ENCODE data around the gene TWF2.

TWF2 gene

DNA sequence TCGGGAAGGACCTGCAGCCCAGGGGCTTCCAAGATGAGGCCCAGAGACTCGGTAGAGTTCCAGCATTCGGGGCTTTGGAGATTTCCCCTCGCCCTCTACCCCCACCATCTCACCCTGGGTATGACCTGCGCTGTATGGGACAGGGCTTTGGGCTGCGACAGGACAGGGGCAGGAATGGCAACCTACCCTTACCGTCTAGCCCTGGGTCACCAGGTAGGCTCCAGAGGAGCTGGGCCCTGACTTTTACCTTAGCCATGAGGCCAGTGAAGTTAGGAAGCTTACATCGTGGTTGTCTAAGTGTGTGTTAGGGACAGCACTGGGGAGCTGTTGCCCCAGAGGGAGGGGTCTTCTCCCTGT lies 7.3 kb upstream of the TWF2 start:
- TF ChIP-seq, protein P1, sequence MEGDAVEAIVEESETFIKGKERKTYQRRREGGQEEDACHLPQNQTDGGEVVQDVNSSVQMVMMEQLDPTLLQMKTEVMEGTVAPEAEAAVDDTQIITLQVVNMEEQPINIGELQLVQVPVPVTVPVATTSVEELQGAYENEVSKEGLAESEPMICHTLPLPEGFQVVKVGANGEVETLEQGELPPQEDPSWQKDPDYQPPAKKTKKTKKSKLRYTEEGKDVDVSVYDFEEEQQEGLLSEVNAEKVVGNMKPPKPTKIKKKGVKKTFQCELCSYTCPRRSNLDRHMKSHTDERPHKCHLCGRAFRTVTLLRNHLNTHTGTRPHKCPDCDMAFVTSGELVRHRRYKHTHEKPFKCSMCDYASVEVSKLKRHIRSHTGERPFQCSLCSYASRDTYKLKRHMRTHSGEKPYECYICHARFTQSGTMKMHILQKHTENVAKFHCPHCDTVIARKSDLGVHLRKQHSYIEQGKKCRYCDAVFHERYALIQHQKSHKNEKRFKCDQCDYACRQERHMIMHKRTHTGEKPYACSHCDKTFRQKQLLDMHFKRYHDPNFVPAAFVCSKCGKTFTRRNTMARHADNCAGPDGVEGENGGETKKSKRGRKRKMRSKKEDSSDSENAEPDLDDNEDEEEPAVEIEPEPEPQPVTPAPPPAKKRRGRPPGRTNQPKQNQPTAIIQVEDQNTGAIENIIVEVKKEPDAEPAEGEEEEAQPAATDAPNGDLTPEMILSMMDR (IDR thresholded peaks at IDR 0.05): no peak

DNA sequence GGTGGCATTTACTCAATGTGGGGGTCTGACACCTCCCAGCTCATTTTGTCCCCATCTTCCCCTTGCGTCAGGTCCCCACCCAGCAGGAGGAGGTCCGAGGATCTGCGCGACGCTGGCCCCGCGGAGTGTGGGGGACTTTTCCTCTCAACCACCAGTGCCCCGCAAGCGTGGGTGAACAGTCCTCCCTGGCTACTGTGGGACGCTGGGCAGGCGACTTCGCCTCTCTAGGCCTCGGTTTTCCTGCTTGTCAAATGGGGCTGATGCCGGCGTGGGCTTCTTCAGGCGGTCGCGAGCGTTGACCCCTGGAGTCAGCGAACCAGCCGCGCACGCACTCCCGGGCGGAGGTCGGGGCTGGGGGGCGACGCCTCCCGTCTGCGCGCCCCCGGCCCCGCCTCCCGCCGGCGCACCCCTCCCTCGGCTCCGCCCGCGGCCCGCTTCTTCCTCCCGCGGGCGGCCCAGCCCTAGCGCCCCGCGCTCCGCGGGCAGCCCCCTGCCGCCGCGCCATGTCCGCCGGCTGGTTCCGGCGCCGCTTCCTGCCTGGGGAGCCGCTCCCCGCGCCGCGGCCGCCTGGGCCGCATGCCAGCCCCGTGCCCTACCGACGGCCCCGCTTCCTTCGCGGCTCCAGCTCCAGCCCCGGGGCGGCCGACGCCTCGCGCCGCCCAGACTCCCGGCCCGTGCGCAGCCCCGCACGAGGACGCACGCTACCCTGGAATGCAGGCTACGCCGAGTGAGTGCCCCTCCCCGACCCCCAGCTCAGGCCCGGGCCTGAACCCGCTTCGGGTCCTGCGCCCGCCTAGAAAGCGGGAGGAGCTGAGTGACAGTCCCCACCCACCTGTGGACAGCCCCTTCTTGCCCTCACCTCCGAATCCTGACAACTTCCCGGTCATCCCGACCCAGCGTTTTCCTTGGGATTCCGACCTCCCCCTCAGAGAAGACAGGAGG lies 6.6 kb upstream of the TWF2 start, which contains the start of gene PPM1M:
PPM1M (plus strand) TSS at position 438 of the 942 bp plus-strand sequence; CDS start at position 504, 66 bp downstream.
- TF ChIP-seq, protein P1 (IDR thresholded peaks at IDR 0.05): no peak

DNA sequence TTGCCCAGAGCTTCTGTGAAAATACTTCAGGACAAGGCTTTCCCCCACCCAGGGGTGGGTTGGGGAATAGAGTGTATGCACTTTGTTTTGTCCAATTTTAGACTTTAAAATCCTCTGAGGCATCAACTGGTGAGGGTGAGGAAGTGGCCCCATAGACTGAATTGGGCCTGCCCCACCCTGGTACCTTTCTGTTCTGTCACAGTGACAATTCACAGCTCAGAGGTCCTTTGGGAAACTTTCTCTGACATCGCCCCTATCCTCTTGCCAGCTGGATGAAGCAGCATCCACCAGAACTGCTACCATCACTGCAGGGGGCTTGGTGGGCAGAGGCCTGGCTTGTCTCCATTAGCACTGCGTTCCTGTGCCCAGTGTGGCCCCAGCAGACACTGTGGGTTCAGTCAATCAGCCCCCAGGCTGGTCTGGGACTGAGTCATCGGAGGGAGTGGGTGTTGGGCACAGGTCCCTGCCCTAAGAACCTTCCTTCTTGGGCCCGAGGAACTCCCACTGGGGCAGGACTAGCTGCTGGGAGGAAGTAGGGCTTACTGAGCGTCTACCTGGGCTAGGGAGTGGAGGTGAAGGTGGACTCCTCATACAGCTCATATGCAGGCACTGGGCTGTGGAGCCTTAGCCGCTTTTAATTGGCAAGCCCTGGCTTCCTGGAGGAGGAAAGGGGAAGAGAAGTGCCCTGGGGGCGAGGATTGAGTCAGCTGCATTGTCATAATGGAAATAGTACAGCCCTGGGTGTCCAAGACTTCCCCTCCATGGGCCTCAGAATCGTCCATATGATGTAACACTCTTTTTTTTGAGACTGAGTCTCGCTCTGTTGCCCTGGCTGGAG lies 5.1 kb upstream of the TWF2 start:
- TF ChIP-seq, protein P1 (IDR thresholded peaks at IDR 0.05): no peak

DNA sequence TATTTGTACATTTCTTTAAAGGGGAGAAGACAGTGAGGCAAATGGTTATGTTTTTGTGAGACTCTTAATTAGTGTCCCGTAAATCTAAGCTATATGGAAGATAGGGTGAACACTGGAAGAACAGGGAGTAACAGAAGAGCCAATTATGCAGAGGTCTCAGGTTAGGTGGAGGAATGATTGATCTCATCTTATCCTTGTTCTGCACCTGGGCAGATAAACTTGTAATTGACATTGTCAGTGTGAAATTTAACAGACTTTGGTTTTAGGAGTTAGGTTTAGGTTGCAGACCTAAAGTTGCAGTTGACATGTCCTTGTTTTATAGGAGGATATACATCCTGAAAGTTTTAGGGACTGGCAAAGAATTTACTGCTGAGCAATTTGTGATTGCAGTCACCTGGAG lies 3.1 kb upstream of the TWF2 start:
- TF ChIP-seq, protein P1 (IDR thresholded peaks at IDR 0.05): no peak

DNA sequence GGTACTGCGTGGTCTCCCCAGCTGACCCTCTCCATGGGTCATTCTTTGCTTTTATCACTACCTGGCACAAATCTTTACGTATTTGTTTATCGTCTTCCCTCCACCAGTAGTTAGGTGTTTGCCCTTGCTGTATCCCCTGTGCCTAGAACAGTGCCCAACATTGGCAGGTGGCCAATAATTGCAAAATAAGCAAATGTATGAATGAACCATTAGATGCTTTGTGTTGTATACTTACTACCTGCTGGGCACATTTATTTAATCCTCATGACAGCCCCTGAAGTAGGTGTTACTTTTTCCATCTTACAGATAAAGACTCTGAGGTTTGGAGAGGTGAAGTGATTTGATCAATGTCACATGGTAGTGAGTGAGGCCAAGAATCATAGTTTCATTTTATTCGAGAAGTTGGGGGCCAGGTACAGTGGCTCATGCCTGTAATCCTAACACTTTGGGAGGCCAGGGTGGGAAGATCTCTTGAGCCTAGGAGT lies 2.0 kb upstream of the TWF2 start:
- TF ChIP-seq, protein P1 (IDR thresholded peaks at IDR 0.05): no peak

DNA sequence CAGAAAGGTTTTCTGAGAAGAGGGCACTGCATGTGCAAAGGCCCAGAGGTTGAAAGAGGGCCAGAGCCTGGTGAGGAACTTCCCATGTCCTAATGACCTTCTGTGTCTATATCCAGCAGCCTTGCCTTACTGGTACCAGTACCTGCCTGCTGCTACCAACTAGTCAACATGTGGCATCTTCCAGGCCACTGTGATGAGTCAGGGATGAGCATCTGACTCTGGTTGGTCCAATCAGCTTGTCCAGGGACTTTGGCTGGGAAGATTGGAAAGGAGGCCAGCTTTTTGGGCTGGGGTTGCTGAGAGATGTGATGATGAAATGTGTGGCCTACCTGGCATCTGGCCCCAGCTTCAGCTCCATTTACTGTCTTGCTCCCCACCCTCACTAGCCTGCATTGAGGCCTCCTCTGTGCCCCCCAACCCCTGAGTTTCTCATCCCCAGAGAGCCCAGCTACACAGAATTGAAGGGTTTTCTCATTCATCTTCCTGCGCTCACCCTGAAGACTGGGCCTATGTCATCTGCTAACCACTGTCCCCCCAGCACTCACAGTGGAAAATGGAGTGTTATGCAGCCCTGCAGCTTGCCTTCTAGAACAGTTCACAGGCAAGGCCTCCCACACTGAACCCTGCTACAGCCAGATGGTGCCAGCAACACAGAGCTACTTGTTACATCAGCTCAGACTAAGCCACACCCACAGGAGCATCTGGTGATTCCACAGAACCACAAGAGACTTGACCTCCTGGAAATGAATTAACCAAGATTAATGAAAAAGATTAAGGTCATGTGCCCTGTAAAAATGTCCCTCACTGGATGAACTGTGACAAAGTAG lies 1.3 kb upstream of the TWF2 start:
- TF ChIP-seq, protein P1 (IDR thresholded peaks at IDR 0.05): no peak
